NCI-H2196 (cell line): Measurements from ENCODE around the gene KLHL18.
A peak's percentile ranks its signal among the peaks of the same experiment; 100 is the strongest.
"Not testable (repeated sequence)": the region's sequence is repeated elsewhere in the genome, so short reads cannot be mapped to it uniquely, and the experiment has no call there.

Source experiments
- DNase-seq: peaks from one replicate; lab custom pipeline; 2025; ENCODE audit not compliant: unreplicated experiment; lab: John Stamatoyannopoulos, UW

KLHL18 gene

GRCh38 chr3:47313341-47314055 lies 30.8 kb downstream of the KLHL18 start:
- DNase-seq = no peak

- DNase-seq = no peak
Observed at GRCh38 chr3:47314056-47314764, 31.5 kb downstream of the KLHL18 start.

- DNase-seq = no peak
Observed at GRCh38 chr3:47315069-47315647, 32.4 kb downstream of the KLHL18 start.

- DNase-seq = not testable (repeated sequence)
Observed at GRCh38 chr3:47316151-47316550, 33.4 kb downstream of the KLHL18 start.

GRCh38 chr3:47318916-47319315 lies 36.2 kb downstream of the KLHL18 start:
- no peak for DNase-seq

- DNase-seq = no peak
Observed at GRCh38 chr3:47319956-47320355, 37.2 kb downstream of the KLHL18 start.

GRCh38 chr3:47323431-47324277 lies 40.9 kb downstream of the KLHL18 start:
- DNase-seq = no peak

- peak; percentile 48 for DNase-seq
Observed at GRCh38 chr3:47324278-47324865, 41.6 kb downstream of the KLHL18 start.

GRCh38 chr3:47333907-47334306 lies 51.2 kb downstream of the KLHL18 start:
- no peak for DNase-seq

- DNase-seq = no peak
Observed at GRCh38 chr3:47337656-47338055, 54.9 kb downstream of the KLHL18 start.

- no peak for DNase-seq
Observed at GRCh38 chr3:47339951-47340350, 57.2 kb downstream of the KLHL18 start.

- DNase-seq = no peak
Observed at GRCh38 chr3:47340866-47341265, 58.1 kb downstream of the KLHL18 start.

GRCh38 chr3:47342151-47342550 lies 59.4 kb downstream of the KLHL18 start:
- DNase-seq = no peak

GRCh38 chr3:47342812-47343211 lies 60.1 kb downstream of the KLHL18 start:
- no peak for DNase-seq

GRCh38 chr3:47343471-47343971 lies 60.8 kb downstream of the KLHL18 start:
- no peak for DNase-seq

- DNase-seq = no peak
Observed at GRCh38 chr3:47344971-47345370, 62.2 kb downstream of the KLHL18 start.

- no peak for DNase-seq
Observed at GRCh38 chr3:47347217-47347801, 64.6 kb downstream of the KLHL18 start.

- no peak for DNase-seq
Observed at GRCh38 chr3:47348411-47349154, 65.8 kb downstream of the KLHL18 start.

- no peak for DNase-seq
Observed at GRCh38 chr3:47355010-47355409, 72.3 kb downstream of the KLHL18 start.

GRCh38 chr3:47356201-47356600 lies 73.5 kb downstream of the KLHL18 start:
- DNase-seq = no peak
